Stomach (tissue), 4 donors: Measurements from ENCODE around the gene COPE.

ENCODE experiments used
- CTCF ChIP-seq, 7 experiments: fragments of 450-650 bp in 4 of 7; fragments of 200-600 bp in 3 of 7; sonication (generic) in 3 of 7; IDR thresholded peaks; one replicate each; pipeline ENCODE4 v1.5.1; 2016 to 2019; ENCODE audit warnings: antibody characterized with exemption in 7 of 7, control low read depth in 2 of 7, mild to moderate bottlenecking in 1 of 7
- EP300 ChIP-seq: sonication (generic); formaldehyde crosslinking; IDR thresholded peaks from one replicate; pipeline ENCODE4 v1.6.1; 2017; ENCODE audit warnings: antibody characterized with exemption
- POLR2A ChIP-seq, 4 donors: fragments of 450-650 bp; IDR thresholded peaks; one replicate each; pipeline ENCODE4 v1.6.1; 2016; ENCODE audit warnings: antibody characterized with exemption in 4 of 4, control low read depth in 2 of 4, mild to moderate bottlenecking in 1 of 4, moderate library complexity in 1 of 4
- POLR2AphosphoS5 ChIP-seq, 3 donors: sonication (generic); formaldehyde crosslinking; IDR thresholded peaks; one replicate each; pipeline ENCODE4 v1.6.1; 2016; ENCODE audit warnings: antibody characterized with exemption in 3 of 3

GRCh38 chr19:18851673-18852325, 67.4 kb downstream of the COPE start:
- TF ChIP-seq POLR2AphosphoS5 (IDR thresholded peaks at IDR 0.05) (no peak), CTCF (IDR thresholded peaks at IDR 0.05) (no peak), POLR2A (IDR thresholded peaks at IDR 0.05) (no peak), EP300 (no peak)
